ENCODE measurements around the gene AMOTL1.
"Not testable (repeated sequence)": the region's sequence is repeated elsewhere in the genome, so short reads cannot be mapped to it uniquely, and the experiment has no call there.

The AMOTL1 gene

GRCh38 chr11:94825031-94825430 is 56.9 kb downstream of the AMOTL1 start:
- no peak for DNase-seq

- DNase-seq, result no peak
Measured at GRCh38 chr11:94825481-94825880, 57.3 kb downstream of the AMOTL1 start.

DNA sequence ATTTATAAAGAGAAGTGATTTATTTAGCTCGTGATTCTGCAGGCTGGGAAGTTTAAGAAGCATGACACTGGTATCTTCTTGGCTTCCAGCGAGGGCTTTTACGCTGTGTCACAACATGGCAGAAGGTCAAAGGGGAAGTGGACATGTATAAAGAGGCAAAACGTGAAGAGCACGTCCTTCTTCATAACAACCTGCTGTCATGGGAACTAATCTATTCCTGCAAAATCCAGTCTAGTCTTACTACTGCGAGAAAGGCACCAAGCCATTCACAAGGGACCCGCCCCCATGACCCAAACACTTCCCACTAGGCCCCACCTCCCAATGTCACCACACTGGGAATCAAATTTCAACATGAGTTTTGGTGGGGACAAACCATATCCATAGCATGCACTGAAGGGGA is 58.3 kb downstream of the AMOTL1 start:
- no peak for DNase-seq

DNA sequence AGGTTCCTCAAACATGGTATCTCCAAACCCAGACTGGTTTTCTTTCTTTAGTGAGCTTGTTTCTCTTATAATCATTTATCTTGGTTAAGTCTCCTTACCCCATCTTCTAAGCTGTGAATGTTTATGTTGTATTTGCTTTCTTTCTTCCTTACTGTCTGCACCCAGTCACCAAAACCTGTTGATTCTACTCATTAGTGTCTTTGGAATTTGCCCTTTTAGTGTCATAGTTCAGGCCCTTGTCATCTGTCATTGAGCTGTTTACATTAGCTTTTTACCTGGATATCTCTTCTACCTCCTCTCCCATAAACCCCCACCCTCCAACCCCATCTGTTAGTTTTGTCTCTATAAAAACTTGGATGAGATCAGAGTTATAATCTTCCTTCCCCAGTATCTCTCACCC is 59.9 kb downstream of the AMOTL1 start:
- no peak for DNase-seq

GRCh38 chr11:94830722-94831510 is 62.8 kb downstream of the AMOTL1 start:
- DNase-seq, result no peak

DNA sequence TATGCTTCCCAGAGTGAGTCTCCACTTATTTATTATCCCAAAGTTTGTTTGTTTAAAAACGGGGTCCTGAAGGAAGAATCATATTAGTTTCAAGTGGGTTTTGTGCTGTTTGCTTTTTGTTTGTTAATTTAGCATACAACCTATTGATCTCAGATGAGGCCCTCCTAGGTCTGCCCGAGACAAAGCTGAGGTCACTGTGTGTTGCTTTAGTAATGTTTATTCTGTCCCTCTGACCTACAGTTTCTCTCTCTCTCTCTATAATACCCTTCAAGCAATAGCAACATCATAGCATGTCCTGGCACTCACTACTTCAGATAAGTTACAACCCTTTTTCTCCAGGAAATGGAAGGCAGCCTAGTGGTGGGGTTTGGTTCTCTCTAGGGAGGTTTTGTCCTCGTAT is 63.4 kb downstream of the AMOTL1 start:
- DNase-seq, result no peak

DNA sequence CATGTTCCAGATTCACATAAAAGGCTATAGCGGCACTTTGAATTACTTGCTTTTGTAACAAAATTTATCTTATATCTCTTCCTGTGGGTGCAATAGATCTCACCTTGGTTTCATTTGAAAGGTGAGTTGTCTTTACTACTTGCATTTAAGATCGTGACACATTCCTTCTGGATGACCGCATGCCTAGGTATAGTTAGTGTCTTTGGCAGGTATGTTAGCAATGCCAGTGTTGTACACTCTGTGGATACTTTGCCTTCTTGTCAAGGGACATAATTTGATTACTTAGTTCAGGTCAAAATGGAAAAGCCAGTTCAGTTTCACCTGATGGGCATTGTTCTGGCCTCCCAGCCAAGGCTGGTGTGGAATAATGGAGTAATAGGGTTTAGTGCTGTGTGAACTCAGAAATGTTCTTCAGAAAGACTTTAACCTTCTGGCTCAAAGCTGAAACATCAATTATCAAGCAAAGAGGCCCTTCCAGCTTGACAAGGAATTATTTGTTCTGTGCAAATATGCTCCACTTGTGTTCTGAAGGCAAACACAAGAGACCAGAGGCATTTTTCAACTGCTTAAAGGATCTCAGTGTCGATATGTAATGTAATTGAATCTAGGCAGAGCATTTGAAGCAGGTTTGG is 64.6 kb downstream of the AMOTL1 start:
- DNase-seq, result no peak

DNA sequence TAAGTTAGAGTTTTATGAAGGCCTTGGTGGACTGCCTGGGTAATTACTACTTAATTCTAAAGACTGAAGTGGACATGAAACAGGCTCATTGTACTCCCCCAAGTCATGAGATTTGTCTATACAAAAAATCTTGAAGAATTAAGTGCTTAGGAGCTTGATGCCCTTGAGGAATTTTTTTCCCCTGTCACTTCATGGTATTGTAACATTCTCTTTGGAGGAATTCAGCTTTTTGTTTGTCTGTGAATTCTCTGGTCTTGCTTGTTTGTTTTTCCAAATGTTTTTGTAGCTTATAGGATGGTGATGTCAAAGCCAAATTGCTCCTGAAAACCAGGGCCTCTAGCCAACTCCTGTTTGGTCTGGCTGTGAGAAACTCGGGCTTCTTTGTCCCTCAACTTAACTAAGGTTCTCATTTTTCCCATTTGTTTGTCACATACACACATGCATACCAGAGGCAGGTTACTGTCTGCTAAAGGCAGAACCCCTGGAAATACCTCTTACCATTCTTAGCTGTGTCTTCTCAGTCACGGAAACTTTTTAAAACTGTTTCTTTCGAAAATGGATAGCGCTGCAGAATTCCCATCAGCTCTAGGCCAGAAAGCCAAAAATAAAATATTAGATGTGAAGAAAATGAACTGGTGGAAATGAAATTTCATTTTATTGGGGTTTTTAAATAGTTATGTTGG is 66.9 kb downstream of the AMOTL1 start:
- DNase-seq, result no peak

DNA sequence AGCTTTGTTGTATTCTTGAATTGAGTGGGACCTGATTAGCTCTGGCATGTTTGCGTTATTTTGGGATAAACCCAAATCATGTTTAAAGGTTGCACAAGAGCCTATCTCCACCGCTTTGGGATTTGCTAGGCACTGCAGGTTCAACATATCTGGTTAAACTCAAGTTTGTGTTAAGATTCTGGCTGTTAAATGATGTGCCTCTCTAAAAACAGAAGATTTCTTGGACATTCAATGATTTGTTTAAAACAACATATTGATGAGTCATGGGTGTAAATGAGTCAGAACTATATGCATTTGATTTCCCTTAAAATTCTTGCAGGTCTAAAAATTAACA is 67.4 kb downstream of the AMOTL1 start:
- no peak for DNase-seq

- no peak for DNase-seq
Measured at GRCh38 chr11:94837317-94837716, 69.2 kb downstream of the AMOTL1 start.

GRCh38 chr11:94838027-94838731 is 70.0 kb downstream of the AMOTL1 start:
- DNase-seq, result no peak

- DNase-seq, result no peak
Measured at GRCh38 chr11:94840209-94840608, 72.1 kb downstream of the AMOTL1 start.

DNA sequence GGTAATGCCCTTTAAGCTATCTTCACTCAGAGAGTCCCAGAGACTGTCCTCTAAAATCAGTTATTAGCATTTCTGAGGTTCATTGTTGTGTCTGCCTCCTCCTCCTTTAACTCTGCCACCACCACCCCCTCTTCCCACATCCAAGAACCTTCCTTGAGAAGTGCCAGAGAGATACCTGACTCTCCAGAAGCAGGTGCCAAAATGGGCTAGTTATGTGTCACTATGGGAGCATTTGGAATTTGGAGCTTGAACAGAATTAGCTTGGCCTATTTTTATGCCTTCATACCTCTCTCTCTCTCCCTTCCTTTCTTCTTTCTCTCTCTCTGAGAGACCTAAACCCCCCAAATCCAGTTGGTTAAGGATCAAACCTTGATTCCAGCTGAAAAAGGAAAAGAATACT is 75.9 kb downstream of the AMOTL1 start:
- DNase-seq, result no peak

DNA sequence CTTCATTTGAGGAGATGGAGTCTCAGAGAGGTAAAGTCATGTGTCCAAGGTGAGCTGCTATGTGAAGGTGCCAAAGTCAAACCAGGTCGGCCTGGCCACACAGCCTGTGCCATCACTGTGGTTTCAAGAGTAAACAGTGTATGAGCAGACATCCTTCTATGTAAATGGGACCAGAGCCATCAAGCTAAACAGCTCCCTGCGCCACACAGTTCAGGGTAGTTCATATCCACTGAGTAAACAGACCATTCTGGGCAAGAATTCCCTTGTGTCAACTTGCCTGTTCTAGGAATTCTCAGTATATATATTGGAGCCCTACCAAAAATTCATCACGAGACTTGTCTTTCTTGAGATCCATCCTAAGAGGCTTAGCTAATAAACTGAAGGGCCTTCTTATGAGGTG is 77.5 kb downstream of the AMOTL1 start:
- no peak for DNase-seq

DNA sequence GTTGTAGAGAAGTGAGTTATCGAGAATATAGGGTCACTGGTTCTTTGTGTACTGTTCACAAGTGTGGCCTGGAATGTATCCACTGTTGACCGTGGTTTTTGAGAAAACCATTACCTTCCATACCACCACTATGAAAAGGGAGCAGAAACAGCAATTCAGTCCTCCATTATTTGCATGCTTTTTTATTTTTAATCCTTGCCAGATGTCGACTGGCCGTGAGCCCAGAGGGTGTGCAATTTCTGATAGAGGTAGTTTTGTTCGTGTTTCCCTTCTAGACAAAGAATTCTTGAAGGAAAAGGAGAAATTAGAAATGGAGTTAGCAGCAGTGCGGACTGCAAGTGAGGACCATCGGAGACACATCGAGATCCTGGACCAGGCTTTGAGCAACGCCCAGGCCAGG is 81.7 kb downstream of the AMOTL1 start:
- no peak for DNase-seq

DNA sequence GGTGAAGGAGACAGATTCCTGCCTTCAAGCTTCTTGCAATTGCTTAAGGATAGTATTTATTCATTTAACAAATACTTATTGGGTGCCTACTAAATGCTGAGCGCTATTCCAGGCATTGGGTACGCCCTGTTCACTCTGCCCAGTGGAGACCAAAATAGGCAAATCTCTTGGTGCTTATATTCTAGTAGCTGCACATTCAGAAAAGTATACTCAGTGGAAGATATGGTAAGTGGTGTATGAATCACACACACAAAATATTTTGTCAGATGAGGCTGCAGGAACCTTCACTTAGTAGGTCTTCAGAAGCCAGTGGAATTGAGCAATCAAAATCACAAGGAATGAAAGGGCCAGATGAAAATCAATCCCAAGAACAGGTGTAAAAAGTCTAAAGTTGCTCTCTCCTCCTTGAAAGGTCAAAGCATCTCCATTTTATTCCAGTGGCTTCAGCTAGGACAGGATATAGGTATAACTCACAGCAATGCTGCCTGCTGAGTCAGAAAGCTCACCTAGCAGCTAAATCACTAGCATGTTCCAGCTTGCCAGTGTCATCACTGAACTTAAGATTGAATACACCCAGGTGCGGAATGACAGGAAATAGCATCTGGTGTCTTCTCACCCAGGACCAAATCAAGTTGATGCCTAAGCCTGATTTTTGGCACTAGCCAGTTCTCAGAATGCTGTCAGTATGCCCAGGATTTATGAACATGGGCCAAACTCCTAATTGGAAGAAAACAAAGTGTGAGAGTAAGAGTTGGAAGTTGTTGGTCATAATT is 83.9 kb downstream of the AMOTL1 start:
- no peak for DNase-seq

DNA sequence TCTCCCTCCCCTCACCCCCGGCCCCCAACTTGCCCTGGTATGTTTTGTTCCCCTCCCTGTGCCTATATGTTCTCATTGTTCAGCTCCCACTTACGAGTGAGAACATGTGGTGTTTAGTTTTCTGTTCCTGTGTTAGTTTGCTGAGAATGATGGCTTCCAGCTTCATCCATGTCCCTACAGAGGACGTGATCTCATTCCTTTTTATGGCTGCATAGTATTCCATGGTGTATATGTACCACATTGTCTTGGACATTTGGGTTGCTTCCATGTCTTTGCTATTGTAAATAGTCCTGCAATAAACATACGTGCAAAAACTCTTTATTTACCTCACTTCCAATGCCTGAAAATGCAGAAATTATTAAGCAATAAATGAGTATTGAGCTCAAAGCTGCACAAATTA is 85.1 kb downstream of the AMOTL1 start:
- not testable (repeated sequence) for DNase-seq

GRCh38 chr11:94853836-94854235 is 85.7 kb downstream of the AMOTL1 start:
- DNase-seq, result no peak

DNA sequence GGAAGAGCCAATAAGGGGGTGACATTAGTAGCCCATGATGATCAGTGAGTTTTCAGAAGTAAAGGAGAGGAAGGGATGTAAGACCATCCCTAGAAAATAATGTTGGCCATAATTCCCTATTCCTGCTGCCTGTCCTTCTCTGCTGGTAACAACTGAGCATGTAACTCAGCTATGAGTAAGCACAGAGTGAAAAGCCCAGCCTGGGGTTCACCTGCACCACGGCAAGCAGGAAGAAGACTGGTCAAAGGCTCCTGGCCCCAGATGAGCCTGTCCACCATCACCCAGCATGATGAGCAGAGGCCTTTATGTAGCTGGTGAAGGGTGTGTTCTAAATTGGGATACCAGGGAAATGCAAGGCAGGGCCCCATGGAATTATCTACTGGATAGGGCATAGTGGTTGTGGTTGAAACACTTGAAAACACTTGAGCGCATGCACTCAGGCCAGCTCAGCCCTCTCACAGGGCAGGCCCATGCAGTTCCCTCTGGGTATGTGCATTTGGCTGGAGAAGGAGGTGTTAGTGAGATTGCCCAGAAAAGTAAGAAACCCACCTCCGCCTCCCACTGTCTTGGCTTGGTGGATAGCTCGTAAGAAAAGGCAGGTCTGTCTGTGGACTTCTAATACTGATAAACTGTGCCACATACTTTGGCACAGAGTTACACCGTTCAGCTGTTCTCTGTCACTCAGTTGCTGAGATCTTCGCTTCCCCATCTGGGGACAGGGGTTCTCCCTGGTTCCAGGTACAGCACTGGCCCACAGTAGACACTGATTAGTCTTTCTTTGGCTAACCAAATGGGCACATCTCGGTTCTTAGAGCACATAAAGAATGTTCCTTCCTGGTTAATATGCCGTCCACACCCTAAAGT is 86.8 kb downstream of the AMOTL1 start:
- DNase-seq, result no peak

- DNase-seq, result no peak
Measured at GRCh38 chr11:94855666-94856065, 87.5 kb downstream of the AMOTL1 start.

DNA sequence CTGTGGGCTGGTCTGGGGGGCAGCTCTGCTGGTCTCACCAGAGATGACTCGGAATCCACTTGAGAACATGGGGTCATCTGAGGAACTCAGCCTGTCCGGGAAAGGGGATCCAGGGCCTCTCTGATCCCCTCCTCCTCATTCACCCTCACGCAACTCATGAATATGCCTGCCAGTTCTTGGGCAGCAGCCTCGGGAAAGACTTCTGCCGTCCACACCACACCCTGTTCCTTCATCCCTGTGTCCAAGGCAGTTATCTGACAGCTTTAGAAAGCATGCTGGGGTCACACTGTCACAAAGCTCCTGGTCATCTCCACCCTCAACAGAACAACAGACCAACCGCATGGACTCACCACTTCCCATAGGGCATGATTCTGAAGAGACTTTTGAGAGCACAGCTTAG is 88.3 kb downstream of the AMOTL1 start:
- DNase-seq, result no peak

DNA sequence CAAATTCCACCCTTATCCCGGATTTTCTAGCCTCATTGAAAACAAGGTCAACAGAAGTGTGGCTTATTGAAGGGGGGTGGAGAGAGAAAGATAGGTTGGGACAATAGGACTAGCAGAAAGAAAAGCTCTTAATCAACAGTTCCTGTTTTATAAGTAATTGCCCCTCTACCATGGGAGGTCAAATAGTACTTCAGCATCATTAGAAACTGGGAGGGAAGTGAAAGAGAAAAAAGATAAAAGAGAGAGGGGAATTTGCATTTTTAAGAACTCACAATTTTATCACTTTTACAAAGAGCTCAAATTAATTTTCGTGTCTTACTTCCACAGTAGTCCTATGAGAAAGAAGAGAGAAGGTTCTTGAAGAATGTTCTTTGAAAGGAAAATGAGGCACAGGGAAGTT is 89.2 kb downstream of the AMOTL1 start:
- no peak for DNase-seq

Data from activated CD4-positive, alpha-beta T cell treated with anti-CD3 and anti-CD28 coated beads, Interleukin-2, amount 50 U/mL, for 4 hours (primary cell).